GM18502 (cell line): ENCODE measurements around the gene ATF3.
A peak's percentile ranks its signal among the peaks of the same experiment; 100 is the strongest.
"Not testable (repeated sequence)": the region's sequence is repeated elsewhere in the genome, so short reads cannot be mapped to it uniquely, and the experiment has no call there.

Source experiments
- ATAC-seq: cut with Tn5 transposase; IDR thresholded peaks from one replicate; pipeline ENCODE4 v1.9.1; 2021; ENCODE audit warnings: mild to moderate bottlenecking; ENCODE audit not compliant: unreplicated experiment, poor library complexity

Gene ATF3

GRCh38 chr1:212647004-212647403, 38.4 kb downstream of the ATF3 start:
- ATAC-seq = no peak

- no peak for ATAC-seq
These were observed 39.9 kb downstream of the ATF3 start for GRCh38 chr1:212648431-212648830.

GRCh38 chr1:212649020-212649419, 40.5 kb downstream of the ATF3 start:
- no peak for ATAC-seq

GRCh38 chr1:212650228-212650627, 41.7 kb downstream of the ATF3 start:
- ATAC-seq = no peak

GRCh38 chr1:212651521-212651920, 43.0 kb downstream of the ATF3 start:
- no peak for ATAC-seq

- ATAC-seq = no peak
These were observed 43.4 kb downstream of the ATF3 start for GRCh38 chr1:212651977-212652376.

- no peak for ATAC-seq
These were observed 44.0 kb downstream of the ATF3 start for GRCh38 chr1:212652609-212653008.

GRCh38 chr1:212655668-212656440, 47.3 kb downstream of the ATF3 start:
- ATAC-seq = no peak

GRCh38 chr1:212656730-212657129, 48.2 kb downstream of the ATF3 start:
- ATAC-seq = no peak

GRCh38 chr1:212658250-212658649, 49.7 kb downstream of the ATF3 start:
- ATAC-seq = not testable (repeated sequence)

GRCh38 chr1:212664409-212665199, 56.0 kb downstream of the ATF3 start:
- no peak for ATAC-seq

GRCh38 chr1:212665241-212666115, 56.9 kb downstream of the ATF3 start:
- ATAC-seq = peak; percentile 92

- no peak for ATAC-seq
These were observed 57.7 kb downstream of the ATF3 start for GRCh38 chr1:212666116-212666775.

GRCh38 chr1:212667223-212668139, 58.9 kb downstream of the ATF3 start:
- ATAC-seq = peak; percentile 48

GRCh38 chr1:212668477-212668876, 59.9 kb downstream of the ATF3 start:
- no peak for ATAC-seq

- no peak for ATAC-seq
These were observed 60.5 kb downstream of the ATF3 start for GRCh38 chr1:212669102-212669501.

GRCh38 chr1:212669600-212669999, 61.0 kb downstream of the ATF3 start:
- no peak for ATAC-seq

- no peak for ATAC-seq
These were observed 61.7 kb downstream of the ATF3 start for GRCh38 chr1:212670301-212670700.
